Adrenal gland (tissue), 12 donors: Measurements from ENCODE around the gene SHROOM4. TPM values are rescaled to one million over a fixed set of nuclear protein-coding genes. Genes with fewer than 3 reads are reported as not detected.
A peak's percentile ranks its signal among the peaks of the same experiment; 100 is the strongest.

Experiments used
- DNase-seq, 7 donors: peaks; one replicate each; pipeline ENCODE4 v3.0.0-alpha.2; 2019 to 2020
- H3K27ac ChIP-seq, 5 donors: fragments of 200-600 bp; sonication (generic) in 4 of 5; 1 replicate in 3 of 5; 2 replicates in 2 of 5; pipeline versions ENCODE4 v1.5.1 to v1.8.0; 2016 to 2020; ENCODE audit warnings: mild to moderate bottlenecking in 1 of 5
- H3K27me3 ChIP-seq: fragments of 200-600 bp; 2 replicates; pipeline ENCODE4 v1.8.0; 2021
- H3K36me3 ChIP-seq, 2 donors: fragments of 200-600 bp; replicated peaks in 1 of 2; 1 replicate in 1 of 2; 2 replicates in 1 of 2; pipeline versions ENCODE4 v1.5.1 to v1.8.0; 2018 to 2022
- H3K4me1 ChIP-seq, 2 donors: fragments of 200-600 bp; replicated peaks in 1 of 2; 1 replicate in 1 of 2; 2 replicates in 1 of 2; pipeline versions ENCODE4 v1.5.1 to v1.8.0; 2018 to 2021
- H3K4me3 ChIP-seq, 4 donors: fragments of 200-600 bp; sonication (generic) in 3 of 4; one replicate each; pipeline ENCODE4 v1.5.1; 2016 to 2018
- H3K9me3 ChIP-seq, 3 donors: fragments of 200-600 bp; sonication (generic) in 1 of 3; replicated peaks in 1 of 3; 1 replicate in 2 of 3; 2 replicates in 1 of 3; pipeline versions ENCODE4 v1.5.1 to v1.8.0; 2016 to 2021
- CTCF ChIP-seq, 6 experiments: fragments of 450-650 bp in 4 of 6; fragments of 200-600 bp in 2 of 6; sonication (generic) in 1 of 6; IDR thresholded peaks; 1 replicate in 5 of 6; 2 replicates in 1 of 6; pipeline versions ENCODE4 v1.5.1 to v1.8.0; 2016 to 2021; ENCODE audit warnings: antibody characterized with exemption in 6 of 6, mild to moderate bottlenecking in 2 of 6, moderate library complexity in 1 of 6
- POLR2A ChIP-seq, 2 donors: fragments of 450-650 bp; IDR thresholded peaks; one replicate each; pipeline ENCODE4 v1.6.1; 2017; ENCODE audit warnings: antibody characterized with exemption in 2 of 2, mild to moderate bottlenecking in 2 of 2, moderate library complexity in 1 of 2
- WGBS, 4 donors: extraction: QIAGEN DNeasy Blood & Tissue Kit in 2 of 4; methylation state at CpG; one replicate each; pipeline versions ENCODE4 v1.1.5 to v1.1.7; 2013 to 2017; 5-methylcytosine and 5-hydroxymethylcytosine counted together
- intact Hi-C, 2 donors: fragments of 100-400 bp; cut with DNase I; formaldehyde crosslinking; loops; one replicate each; pipeline versions ENCODE4 v1.14.1 to v1.15.0; 2022 to 2023
- polyA plus RNA-seq, 3 donors: library from polyadenylated mRNA; stranded (reverse); fragments of 200-250 nt in 2 of 3; fragments of 350-450 nt in 1 of 3; fragmentation: Illumina TruSeq in 1 of 3; extraction: RNeasy Lipid Tissue Mini Kit (QIAGEN cat#74804) in 1 of 3; gene quantifications; one replicate each; pipeline ENCODE4 v1.2.3, GENCODE V29; 2013 to 2014
- total RNA-seq, 9 donors: library from RNA; depleted of rRNA in 4 of 9; stranded (reverse); fragments of >200 nt in 4 of 9; fragments of 120-200 nt in 1 of 9; fragmentation: NEBNext Ultra II Directional in 1 of 9; extraction: Animal tissue kit (Norgen Biotek cat#: 25700) in 1 of 9; gene quantifications; one replicate each; pipeline versions ENCODE4 v1.1.0 to v1.2.4, GENCODE V29; 2013 to 2023
- donor health status: healthy with polysubstance abuse.
- donor health status: Bipolar disorder and iron deficiency.
- donor health status: DM: yes; HTN: yes; CAD: no.
- donor health status: DM: no; HTN: no; CAD: no.
- donor health status: DM: no; HTN: no; CAD: no.
- donor health status: DM: yes; HTN: yes; CAD: no.

The SHROOM4 gene
- total and polyA plus RNA-seq, 12 donors: 2.9 to 8.7 (median 5.9) TPM

DNA sequence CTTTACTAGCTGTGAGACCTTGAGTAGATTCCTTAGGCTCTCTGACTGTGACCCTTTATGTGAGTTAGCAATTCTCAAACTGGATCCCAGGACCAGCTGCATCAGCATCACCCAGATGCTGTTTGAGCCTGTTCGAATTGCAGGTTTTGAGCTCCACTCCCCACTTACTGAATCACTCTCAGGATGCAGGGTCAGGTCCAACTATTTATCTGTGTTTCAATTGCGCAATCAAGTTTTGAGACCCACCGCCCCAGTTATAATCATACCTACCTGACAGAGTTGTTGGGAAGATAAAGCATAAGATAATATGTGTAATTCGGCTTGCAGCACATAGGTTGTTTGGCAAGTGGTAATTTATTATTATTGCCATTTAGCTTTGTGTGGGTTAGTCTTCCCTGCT lies 187.6 kb downstream of the SHROOM4 start:
- Histone ChIP-seq H3K9me3 (no peaks in the 10 kb centered on the region), H3K4me3 (no peak overlapping the region), H3K4me1 (no peaks in the 10 kb centered on the region), H3K36me3 (no peaks in the 10 kb centered on the region), H3K27ac (no peak overlapping the region), H3K27me3 (no peaks in the 10 kb centered on the region)
- no peak for TF ChIP-seq CTCF (IDR thresholded peaks at IDR 0.05)
- no peak for TF ChIP-seq POLR2A (IDR thresholded peaks at IDR 0.05)
- 76 to 90% (median 83%) methylated on average over 4 of the region's 4 CpGs for WGBS, 4 donors
- intact Hi-C loops: no loop called here
- no peak for DNase-seq

DNA sequence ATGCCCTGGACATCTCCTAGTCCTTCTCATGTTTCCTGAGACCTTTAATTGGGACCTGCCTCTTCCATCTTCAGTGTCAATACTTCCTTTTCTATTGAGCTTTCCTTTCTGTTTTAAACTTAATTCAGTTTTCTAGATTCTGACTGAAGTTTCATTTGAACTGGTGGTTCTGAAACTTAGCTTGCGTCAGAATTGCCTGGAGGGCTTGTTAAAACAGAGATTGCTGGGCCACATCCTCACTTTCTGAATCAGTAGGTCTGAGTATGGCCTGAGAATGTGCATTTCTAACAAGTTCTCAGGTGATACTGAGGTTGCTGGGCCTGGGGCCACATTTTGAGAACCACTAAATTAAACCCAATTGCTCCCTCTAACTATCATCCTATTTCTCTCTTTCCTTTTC lies 191.2 kb downstream of the SHROOM4 start:
- intact Hi-C loops: no loop called here
- H3K9me3 ChIP-seq: no peaks in the 10 kb centered on the region
- H3K27ac ChIP-seq: no peak overlapping the region
- TF ChIP-seq CTCF (IDR thresholded peaks at IDR 0.05) (no peak), POLR2A (IDR thresholded peaks at IDR 0.05) (no peak)
- no peaks in the 10 kb centered on the region for H3K36me3 ChIP-seq
- H3K4me3 ChIP-seq: no peak overlapping the region
- H3K27me3 ChIP-seq: no peaks in the 10 kb centered on the region
- no peaks in the 10 kb centered on the region for H3K4me1 ChIP-seq
- 71 to 100% (median 78%) methylated on average over 1 of the region's 1 CpG for WGBS, 4 donors
- no peak for DNase-seq

DNA sequence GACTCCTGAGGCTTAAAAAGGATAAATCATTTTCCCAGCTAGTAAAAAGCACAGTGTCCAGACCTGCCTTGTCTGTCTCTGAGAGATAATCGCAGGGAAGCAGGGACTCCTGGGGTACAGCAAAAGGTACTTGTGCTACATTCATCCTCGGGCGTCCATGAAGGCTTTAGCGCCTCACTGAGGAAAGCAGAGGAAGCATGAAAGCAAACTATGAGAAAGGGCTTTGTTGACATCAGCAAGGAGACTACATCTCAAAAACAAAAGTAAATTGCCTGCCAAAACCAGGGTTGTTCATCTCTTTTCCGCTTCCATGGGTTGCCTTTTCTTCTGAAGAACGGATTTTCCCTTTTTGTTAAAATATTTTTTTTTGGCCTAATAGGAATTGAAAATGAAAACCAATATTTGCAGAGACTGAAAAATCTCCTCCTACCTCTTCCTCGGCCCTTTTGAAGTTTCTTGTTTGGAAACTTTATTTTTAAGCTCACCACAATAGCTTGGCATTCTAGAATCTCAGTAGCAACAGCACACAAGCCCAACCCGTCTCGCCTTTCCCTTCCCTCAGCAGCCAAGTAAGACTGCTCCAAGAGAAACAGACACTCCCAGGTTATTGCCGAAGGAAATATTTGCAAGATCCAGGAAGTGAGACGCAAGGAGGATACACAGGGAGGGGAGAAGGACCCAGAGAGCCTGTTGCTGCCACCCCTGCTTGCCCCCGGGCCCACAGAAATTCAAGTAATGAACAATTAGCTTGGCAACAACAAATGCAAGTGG lies 195.0 kb downstream of the SHROOM4 start:
- Histone ChIP-seq H3K4me1 (no peaks in the 10 kb centered on the region), H3K27ac (peak overlapping the region in 1 of 5 donors; percentile 49), H3K9me3 (no peaks in the 10 kb centered on the region), H3K27me3 (peaks cover 7% of the 10 kb centered on the region), H3K4me3 (no peak overlapping the region), H3K36me3 (no peaks in the 10 kb centered on the region)
- DNase-seq: no peak
- WGBS, 4 donors: 46 to 75% (median 58%) methylated on average over 12 of the region's 12 CpGs
- TF ChIP-seq CTCF (IDR thresholded peaks at IDR 0.05) (no peak), POLR2A (IDR thresholded peaks at IDR 0.05) (no peak)
- intact Hi-C loops: no loop called here

DNA sequence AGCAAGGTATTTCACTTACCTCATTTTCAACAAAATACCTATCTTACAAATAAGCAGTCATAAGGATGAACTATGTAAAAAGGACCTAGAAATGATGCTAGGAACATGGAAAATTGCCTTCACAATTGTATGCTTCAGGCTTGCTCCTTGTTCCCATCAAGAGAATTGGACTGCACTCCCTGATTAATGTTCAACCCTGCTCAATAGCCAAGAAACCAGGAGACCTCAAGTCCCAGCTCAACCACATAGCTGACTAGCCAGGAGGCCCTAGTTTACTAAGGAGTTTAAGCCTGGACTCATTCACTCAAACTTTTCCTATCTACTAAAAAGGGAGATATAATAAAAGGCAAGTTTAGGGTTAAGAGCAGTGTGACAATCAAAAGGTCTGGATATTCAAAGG lies 196.8 kb downstream of the SHROOM4 start:
- no peak overlapping the region for H3K27ac ChIP-seq
- H3K9me3 ChIP-seq: no peaks in the 10 kb centered on the region
- H3K4me1 ChIP-seq: no peaks in the 10 kb centered on the region
- intact Hi-C loops: no loop called here
- peaks cover 7% of the 10 kb centered on the region for H3K27me3 ChIP-seq
- no peaks in the 10 kb centered on the region for H3K36me3 ChIP-seq
- DNase-seq: no peak
- no peak overlapping the region for H3K4me3 ChIP-seq
- no peak for TF ChIP-seq POLR2A (IDR thresholded peaks at IDR 0.05)
- no peak for TF ChIP-seq CTCF (IDR thresholded peaks at IDR 0.05)
